HG03108 (cell line): ENCODE measurements around the gene ETF1.
A peak's percentile ranks its signal among the peaks of the same experiment; 100 is the strongest.

Source experiments
- ATAC-seq: cut with Tn5 transposase; IDR thresholded peaks from one replicate; pipeline ENCODE4 v1.9.1; 2021; ENCODE audit warnings: moderate library complexity; ENCODE audit not compliant: unreplicated experiment

The ETF1 gene

GRCh38 chr5:138542956-138543729 is at the start of gene ETF1:
Gene ETF1 (minus strand): TSS chr5:138543236. CDS start chr5:138542918, 318 bp downstream.
- ATAC-seq, result peak; percentile 93

- no peak for ATAC-seq
Measured at GRCh38 chr5:138588013-138588788, 45.2 kb upstream of the ETF1 start.

GRCh38 chr5:138585157-138585556 is 42.1 kb upstream of the ETF1 start:
- no peak for ATAC-seq

- no peak for ATAC-seq
Measured at GRCh38 chr5:138583984-138584637, 41.1 kb upstream of the ETF1 start.

- ATAC-seq, result no peak
Measured at GRCh38 chr5:138582959-138583358, 39.9 kb upstream of the ETF1 start.

- ATAC-seq, result no peak
Measured at GRCh38 chr5:138580777-138581176, 37.7 kb upstream of the ETF1 start.

GRCh38 chr5:138580001-138580400 is 37.0 kb upstream of the ETF1 start:
- no peak for ATAC-seq

GRCh38 chr5:138579517-138579863 is 36.5 kb upstream of the ETF1 start:
- ATAC-seq, result no peak

GRCh38 chr5:138577452-138577851 is 34.4 kb upstream of the ETF1 start:
- ATAC-seq, result no peak

- ATAC-seq, result peak; percentile 87
Measured at GRCh38 chr5:138575194-138576015, 32.4 kb upstream of the ETF1 start, which contains the start of gene HSPA9. Gene HSPA9 (minus strand): TSS chr5:138575401. CDS start chr5:138575318, 83 bp downstream.

GRCh38 chr5:138574744-138575193 is 31.7 kb upstream of the ETF1 start:
- ATAC-seq, result no peak

GRCh38 chr5:138573949-138574670 is 31.1 kb upstream of the ETF1 start:
- no peak for ATAC-seq

- no peak for ATAC-seq
Measured at GRCh38 chr5:138573223-138573622, 30.2 kb upstream of the ETF1 start.

GRCh38 chr5:138570871-138571270 is 27.8 kb upstream of the ETF1 start:
- ATAC-seq, result no peak

- no peak for ATAC-seq
Measured at GRCh38 chr5:138569782-138570181, 26.7 kb upstream of the ETF1 start.

- ATAC-seq, result no peak
Measured at GRCh38 chr5:138568061-138568824, 25.2 kb upstream of the ETF1 start.

GRCh38 chr5:138566792-138567191 is 23.8 kb upstream of the ETF1 start:
- ATAC-seq, result no peak

- ATAC-seq, result no peak
Measured at GRCh38 chr5:138565100-138565821, 22.2 kb upstream of the ETF1 start.

- no peak for ATAC-seq
Measured at GRCh38 chr5:138564242-138564641, 21.2 kb upstream of the ETF1 start.
